ENCODE measurements around the gene ZNF622.
A peak's percentile ranks its signal among the peaks of the same experiment; 100 is the strongest.
"Not testable (repeated sequence)": the region's sequence is repeated elsewhere in the genome, so short reads cannot be mapped to it uniquely, and the experiment has no call there.

ZNF622 gene

DNA sequence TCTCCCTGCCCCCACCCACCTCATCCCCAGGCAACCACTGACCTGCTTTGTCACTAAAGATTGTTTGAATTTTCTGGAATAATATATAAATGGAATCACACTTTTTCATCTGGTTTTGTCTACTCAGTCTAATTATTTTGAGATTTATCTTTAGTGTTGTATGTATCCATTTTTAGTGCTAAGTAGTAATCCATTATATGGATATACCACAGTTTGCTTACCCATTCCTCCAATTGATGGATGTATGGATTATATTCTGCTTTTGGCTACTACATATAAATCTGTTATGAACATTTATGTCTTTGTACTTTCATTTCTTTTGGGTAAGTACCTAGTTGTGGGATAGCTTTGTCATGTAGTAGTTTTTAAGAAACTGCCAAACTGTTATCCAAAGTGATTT is 14.5 kb upstream of the ZNF622 start:
- no peak for DNase-seq

DNA sequence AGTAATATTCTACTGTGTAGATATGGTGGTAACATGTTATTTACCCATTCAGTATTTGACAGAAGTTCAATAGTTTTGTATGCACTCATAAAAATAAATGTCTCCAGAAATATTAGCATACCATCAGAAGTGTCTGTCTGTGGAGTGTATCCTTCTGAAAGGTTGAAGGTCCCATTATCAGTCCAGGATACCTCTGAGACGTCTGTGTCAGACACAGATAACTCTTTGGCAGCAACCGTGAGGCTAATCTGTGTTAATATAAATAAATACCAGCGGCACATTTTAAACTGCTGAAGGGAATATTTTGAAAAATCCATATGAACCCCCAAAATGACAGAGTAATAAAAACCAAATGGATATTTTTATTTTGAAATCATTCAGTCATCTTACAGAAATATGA is 11.9 kb upstream of the ZNF622 start:
- DNase-seq, result no peak

DNA sequence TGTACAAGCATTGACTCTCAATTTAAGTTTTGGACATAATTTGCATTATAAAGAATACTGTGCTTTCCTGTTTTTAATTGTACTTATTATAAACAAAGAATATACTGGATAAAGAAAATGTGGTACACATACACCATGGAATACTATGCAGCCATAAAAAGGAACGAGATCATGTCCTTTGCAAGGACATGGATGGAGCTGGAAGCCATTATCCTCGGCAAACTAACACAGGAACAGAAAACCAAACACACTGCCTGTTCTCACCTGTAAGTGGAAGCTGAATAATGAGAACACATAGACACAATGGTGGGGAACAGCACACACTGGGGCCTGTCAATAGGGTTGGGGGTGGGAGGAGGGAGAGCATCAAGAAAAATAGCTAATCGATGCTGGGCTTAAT is 10.8 kb upstream of the ZNF622 start:
- not testable (repeated sequence) for DNase-seq

DNA sequence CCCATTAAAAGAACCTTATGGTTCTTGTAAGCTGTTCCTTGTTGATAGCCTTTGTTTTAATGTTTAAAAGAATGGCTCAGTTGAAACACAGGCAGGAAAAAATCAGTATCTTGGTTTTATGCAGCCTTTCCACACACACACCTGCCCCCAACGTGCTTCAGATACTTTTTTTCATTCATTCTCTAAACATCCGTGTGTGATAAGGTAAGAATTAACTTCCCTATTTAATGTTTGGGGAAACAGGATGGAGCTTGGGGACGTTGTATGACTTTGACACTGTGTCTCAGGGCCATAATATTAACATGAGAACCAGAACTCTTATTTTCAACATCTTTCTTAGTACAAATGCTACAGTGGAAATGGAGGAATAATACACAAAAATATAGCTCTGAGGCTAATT is 5.8 kb upstream of the ZNF622 start:
- no peak for DNase-seq

DNA sequence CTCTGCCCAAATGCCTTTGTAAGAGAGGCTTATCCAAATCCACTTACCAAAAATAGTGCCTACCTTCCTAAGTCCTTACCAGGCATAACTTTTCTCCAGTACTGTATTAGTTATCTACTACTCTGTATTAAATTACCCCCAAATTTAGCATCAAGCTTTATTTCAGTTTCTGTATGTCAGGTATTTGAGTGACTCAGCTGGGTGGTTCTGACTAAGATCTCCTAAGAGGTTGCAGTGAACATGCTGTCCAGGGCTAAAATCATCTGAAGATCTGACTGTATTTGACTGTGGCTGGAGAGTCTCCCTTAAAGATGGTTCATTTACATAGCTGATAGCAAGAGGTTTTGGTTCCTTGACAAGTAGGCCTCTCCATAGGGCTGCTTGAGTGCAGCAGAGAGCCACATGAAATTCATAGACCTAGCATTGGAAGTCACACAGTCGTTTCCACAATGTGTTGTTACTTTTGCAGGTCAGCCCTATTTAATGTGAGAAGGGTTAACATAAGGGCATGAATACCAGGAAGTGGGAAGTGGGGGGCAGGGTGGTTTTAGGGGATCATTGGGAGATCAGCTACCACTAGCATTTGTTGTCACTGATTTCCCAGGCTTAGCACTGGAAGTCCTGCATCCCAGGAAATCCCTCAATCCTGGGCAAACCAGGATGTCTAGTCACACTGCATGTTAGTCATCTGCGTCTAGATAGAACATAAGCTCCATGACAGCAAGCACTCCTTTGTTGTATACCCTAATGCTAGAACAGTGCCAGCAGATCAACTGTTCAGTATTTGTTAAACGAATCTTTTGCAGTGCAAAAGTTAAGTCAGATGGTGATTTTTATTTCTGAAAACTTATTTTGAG is 2.0 kb upstream of the ZNF622 start:
- no peak for DNase-seq

DNA sequence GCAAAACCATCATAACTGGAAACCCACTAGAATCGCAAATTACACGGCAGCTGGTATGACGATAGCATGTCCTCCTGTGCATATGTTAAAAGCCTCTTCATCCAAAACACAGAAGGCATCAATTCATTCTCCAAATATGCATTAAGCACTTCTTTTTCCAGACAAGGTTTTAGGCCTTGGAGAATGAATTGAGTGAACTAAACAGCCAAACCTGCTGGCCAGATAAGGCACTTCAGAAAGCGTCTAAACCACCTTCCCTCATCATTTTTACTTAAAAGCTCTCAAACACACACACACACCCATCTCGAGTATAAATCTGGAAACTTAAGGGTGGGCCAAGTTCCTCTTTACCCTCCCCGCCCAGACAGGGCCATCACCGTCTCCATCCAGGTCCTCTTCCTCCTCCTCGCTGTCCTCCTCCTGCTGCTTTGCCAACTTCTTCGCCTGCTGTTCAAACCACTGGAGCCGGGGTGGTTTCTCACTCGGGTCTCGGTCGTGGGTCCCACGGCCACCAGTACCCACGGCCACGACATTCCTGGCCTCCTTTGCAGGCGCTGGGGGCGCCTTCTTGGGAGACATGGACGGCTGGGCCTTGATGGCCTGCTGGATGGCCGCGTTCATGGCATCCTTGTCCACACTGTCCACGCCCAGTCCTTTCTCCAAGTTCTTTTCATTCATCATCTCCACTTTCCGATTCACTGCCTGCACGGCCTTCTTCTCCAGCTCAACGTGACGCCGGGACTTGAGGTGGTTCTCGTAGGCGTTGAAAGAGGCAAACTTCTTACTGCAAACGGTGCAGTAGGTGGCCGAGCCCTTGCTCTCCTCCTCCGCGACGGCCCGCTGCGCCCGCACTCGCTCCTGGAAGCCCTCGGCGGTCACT is 696 bp downstream of the ZNF622 start:
- no peak for DNase-seq

DNA sequence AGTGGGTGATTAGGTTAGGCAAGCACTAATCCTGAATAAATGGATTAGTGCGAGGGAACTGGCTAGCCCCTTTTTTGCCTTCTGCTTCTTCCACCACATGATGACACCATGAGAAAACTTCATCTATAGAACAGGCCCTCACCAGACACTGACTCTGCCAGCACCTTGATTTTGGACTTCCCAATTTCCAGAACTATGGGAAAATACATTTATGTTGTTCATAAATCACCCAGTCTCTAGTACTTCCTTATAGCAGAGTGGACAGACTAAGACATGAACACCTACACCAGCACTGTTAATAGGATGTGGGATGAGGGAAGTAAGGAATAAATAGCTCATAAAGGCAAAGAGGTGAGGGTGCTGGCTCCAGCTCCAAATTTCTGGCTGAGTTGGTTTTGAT is 1.4 kb downstream of the ZNF622 start:
- DNase-seq, result no peak

DNA sequence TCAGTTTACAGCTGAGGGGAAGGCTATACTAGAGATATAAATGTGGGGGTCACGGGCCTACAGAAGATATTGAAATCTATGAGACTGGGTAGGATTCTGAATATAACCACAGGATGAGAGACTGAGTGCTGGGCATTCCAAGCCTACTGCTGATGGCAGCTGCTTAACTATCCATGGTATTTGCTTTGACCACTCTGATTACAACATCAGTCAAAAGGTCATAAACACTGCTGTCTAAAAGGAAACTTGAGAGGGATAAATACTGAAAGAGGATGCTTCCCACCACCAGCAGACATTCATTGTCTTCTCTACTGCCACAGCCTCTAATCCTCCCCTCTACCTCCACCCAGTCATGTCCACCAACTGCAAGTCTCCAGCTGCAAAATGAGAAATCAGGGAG is 3.8 kb downstream of the ZNF622 start:
- DNase-seq, result no peak

DNA sequence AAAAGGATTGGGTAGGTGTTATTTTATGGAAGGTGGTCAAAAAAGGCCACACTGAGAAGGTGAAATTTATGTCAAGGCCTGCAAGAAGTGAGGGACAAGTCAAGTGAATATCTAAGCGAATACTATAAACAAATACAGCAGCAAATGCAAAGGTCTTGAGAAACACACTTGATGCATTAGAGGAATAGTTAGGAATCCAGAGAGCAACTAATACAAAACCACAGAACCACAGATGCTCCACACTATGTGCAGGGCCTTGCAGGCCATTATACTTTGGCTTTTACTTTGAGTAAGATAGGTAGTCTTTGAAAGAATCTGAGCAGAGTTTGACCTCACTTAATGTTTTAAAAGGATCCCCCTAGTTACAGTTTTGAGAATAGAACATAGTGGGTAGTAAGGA is 4.6 kb downstream of the ZNF622 start:
- DNase-seq, result no peak

DNA sequence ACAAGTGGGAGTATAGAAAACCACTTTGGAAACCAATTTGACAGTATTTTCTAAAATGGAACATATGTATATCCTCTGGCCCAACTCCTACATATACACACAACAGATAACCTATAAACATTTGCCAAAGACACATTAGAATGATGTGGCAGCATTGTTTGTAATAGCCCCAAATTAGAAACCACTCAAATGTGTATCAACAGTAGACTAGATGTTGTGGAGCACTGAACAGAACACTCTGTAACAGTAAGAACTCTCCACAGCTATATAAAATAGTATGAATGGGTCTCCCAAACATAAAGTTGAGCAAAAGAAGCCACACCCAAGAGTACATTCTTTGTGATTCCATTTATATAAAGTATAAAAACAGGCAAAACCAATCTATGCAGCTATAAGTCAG is 6.1 kb downstream of the ZNF622 start:
- no peak for DNase-seq

DNA sequence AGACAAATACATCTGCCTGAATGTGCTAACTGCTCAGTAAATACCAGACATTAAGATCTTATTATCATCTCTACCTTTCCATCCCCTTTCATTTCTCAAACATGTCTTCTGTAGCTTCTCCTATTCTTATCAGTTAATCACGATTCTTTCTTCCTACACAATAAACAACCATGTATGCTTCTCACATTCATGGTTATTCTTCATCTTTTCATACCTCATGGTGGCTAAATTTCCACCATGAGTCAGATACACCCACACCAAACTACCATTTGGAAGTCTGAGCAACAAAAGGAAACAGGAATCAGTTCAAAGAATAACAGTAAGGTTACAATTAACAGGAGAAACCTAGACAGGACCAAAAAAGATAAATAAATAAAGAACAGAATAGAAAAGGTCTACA is 7.7 kb downstream of the ZNF622 start:
- no peak for DNase-seq

DNA sequence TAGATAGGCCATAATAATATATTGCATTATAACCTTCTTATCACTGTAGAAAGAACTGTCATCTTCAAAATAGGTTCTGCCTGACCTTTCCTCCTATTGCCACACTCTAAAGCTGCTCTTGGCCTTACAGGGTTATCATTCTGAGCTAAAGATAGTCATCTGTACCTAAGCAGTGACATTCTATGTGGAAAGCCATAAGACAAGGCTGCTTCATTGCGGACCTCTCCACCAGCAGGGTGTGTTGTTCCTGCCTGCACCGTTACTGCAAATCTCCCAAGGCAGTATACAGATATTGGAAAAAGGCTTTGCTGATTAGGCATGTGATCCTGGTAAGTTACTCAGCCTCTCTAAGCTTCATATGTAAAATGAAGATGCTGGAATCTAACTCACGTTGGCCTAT is 8.1 kb downstream of the ZNF622 start:
- DNase-seq, result no peak

DNA sequence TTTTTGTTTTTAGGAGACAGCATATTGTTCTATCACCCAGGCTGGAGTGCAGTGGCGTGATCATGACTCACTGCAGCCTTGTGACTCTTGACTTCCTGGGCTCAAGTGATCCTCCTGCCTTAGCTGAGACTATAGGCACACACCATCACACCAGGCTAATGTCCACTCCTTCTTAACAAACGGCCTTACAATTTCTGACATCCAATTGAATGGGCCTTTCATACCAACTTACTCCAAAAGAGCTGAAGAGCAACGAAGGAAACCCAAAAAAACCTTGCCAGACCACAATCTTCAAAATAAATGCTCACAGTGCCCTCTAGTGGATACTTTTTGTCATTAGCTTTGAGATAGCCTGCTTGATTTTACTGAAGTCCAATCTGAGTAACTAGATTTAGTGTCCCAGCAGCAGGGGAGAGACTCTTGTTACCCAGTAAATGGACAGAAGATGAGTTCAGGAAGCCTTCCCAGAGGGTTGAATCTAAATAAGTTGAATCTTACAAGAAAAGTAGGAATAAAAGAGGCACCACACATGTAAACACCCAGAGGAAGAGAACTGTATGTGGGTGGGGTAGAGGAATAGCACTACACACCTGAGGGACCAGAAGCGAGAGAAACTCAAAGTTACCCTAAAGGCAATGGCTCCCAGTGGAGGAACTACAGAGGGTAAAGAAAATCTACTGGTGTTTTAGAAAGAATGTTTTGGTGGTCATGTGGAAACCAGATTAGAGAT is 9.3 kb downstream of the ZNF622 start:
- peak; percentile 79 for DNase-seq

DNA sequence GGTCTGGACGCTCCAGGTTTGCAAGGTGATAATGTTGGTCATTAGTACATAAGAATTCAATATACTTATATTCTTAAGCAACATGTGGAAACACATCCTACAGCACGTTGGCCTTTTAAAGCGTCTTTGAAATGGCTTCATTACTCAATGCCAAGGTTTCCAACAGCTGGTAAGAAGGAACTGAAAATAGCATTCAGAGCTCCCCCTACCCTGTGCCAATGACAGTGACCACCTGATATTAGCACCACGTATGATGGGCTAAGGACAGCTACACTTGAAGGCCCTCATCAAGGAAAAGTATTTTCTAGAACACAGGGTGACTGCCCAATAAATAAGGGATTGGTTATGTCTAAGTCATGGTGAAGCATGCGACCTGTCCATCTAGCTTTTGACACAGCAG is 9.9 kb downstream of the ZNF622 start:
- DNase-seq, result no peak

DNA sequence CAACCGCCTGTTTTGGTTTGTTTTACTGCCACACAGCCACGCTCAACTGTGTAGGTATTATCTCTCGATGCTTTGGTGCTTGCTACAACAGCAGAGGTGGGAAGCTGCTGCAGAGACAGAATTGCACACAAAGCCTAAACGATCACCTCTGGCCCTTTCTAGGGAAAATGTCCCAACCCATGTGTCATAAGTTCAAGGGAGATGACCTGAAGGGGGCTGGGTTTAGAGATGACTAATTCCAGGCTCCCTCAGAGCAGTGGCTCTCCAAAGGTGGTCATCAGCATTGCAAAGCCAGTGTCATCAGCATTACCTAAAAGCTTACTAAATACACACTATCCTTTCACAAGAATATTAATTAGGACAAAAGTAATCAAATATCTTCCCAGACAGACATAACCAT is 10.9 kb downstream of the ZNF622 start:
- DNase-seq, result no peak

DNA sequence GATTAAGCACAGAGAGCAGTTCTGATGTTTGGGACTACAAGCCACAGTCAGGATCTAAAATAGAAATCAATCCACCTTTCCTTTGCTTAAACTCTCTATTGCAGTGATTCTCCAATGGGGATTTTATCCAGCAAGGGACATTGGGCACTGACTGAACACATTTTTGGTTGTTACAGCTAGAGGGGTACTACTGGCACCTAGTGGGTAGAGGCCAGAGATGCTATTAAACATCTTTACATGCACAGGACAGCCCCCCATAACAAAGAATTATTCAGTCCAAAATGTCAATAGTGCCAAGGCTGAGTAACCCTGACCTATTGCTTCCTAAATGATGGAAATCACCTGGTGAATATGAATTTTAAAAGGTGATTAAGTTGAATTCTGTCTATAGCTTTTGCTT is 12.0 kb downstream of the ZNF622 start:
- no peak for DNase-seq

DNA sequence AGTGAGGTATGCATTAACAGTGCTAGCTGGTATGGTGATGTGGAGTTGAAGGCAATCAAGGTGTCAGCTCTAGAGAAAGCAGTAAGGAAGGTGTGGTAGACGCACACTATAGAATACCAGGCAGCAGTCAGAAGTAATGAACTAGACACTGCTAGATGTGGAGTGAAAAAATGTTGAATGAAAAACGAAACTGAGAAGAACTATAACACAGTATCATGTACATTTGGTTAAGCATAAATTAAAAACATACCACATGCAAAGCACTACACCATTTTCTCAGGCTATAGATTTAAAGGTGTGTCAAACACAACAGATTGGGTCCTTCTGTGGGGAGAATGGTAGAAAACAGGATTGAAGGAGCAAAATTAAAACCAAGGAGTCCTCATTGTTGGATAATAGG is 15.4 kb downstream of the ZNF622 start:
- no peak for DNase-seq

DNA sequence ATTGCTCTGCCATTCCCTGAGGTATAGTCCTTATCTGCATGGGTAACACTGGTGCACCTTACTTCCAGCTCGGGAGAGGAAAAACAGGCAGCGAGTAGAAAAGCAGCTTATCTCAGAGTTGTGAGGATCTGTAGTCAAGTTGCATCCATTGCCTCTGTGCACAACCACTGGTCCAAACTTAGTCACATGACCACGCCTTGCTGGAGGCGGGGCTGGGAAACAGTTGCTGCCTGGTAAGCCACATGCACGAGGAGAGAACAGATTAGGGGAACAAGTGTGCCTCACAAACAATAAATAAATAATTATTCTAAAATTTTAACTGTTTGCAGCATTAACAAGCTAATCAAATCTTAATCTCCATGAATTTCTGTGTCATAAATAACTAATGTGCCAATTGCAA is 18.6 kb downstream of the ZNF622 start:
- no peak for DNase-seq

DNA sequence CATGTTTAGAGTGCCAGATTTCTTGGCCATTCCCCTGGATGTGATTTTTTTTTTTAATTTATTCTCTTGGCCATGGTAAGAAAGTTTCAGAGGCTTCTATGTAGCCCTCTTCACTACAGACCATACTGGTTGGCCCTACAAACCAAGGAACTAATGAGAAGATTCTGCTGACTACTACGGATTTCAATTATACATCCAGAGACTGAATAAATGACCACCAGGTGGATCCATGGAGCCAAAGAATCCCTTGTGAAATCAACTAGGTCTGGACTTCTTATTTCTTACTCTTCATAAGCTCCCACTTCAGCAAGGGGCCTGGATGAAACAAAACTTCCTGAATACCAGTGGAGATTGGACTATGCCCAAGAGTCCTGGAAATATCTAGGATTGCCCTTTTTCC is 27.6 kb downstream of the ZNF622 start:
- peak; percentile 24 for DNase-seq

DNA sequence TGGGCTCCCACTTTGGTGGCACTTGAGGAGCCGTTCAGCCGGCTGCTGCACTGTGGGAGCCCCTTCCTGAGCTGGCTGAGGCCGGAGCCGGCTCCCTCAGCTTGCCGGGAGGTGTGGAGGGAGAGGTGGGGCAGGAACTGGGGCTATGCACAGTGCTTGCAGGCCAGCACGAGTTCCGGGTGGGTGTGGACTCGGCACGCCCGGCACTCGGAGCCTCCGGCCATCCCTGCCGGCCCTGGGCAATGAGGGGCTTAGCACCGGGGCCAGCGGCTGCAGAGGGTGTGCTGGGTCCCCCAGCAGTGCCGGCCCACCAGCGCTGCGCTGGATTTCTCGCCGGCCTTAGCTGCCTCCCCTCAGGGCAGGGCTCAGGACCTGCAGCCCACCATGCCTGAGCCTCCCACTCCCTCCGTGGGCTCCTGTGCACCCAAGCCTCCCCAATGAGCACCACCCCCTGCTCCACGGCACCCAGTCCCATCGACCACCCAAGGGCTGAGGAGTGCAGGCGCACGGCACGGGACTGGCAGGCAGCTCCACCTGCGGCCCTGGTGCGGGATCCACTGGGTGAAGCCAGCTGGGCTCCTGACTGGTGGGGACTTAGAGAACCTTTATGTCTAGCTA is 29.4 kb downstream of the ZNF622 start:
- DNase-seq, result not testable (repeated sequence)

DNA sequence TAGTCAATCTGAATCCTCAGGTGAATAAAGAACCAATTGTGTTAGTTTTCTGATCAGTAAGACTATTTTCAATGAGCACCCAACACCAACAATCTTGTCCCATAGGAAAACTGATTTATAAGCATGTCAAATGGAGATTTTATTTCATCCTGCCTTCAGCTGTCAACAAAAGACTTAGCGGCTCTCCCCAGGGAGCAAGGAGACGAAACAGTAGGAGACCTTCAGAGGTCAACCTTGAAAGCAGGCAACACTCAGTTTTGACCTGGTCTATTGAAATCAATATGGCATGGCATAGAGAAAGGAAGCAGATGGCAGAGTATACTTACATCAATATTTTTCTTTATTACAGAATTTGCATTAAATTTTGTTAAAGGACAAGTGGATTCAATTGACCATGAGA is 34.1 kb downstream of the ZNF622 start:
- DNase-seq, result peak; percentile 62

DNA sequence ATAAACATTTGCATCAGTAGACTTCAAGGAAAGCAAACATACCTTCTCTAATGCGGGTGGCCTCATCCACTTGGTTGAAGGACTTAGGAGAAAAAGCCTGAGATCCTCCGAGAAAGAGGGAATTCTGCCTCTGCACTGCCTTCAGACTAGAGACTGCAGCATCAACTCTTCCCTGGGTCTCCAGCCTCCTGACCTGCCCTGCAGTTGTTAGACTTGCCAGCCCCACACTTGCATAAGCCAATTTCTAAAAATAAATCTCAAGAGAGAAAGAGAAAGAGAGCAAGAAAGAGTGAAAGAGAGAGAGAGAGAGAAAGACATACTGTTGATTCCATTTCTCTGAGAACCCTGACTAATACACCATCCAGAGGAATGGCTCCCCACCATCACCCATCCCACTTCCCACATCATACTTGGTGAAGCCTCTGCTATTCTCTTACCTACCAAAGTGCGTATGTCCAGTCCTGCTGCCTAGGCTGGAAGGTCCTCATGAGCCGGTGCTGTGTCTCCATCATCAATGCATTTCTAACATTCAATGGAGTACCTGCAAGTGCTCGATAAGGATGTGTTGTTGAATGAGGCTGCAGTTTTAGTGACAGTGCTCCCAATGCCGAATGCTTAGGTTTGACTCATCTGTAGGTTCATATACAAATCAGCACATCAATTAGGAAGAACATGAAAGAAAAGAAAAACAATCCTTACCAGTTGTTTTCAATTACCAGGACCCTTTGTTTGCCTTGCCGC is 35.1 kb downstream of the ZNF622 start:
- DNase-seq, result no peak
